ENCODE measurements around the gene PLPP7. TPM values are rescaled to one million over a fixed set of nuclear protein-coding genes. Genes with fewer than 3 reads are reported as not detected.

Gene PLPP7
- total and polyA plus RNA-seq, 4 experiments from 2014 or later: not detected

DNA sequence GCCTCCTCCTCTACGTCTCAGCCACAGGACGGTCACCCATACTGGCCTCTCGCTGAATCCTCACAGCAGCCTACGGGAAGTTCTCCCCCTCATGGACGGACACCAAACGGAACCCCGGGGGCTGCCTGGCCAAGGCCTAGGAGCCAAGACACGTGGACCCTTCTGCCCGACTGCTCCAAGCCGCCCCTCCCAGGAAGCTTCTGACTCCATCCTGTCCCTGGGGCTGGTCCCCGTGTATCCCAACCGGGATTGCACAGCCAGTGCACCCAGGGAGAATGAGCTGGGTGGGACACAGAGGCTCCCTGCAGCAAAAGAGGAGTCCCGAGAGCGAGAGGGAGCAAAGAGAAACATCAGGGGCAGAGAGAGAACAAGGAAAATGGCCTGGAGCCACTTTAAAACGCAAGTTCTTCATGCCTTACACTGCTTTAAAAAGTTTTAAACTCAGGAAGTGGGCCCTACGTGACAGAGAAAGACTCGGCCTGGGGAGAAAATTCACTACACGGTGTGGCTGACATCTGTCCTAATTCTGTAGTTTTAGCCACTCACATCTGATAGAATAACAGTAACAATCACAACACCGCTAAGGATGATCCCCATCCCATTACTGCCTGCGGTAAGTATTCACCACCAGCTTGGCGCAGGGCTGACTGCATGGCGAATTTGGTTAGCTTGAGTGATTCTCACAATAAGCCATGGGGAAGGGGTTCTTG lies 16.2 kb upstream of the PLPP7 start:
- DNase-seq: peak in 1 of 5 donors; percentile 33
- Histone ChIP-seq H3K4me3 (ENCODE audit: low read length in 2 of 2) (peak overlapping the region; percentile 91 to 100), H3K36me3 (ENCODE audit: insufficient read depth, low read length) (no peaks in the 10 kb centered on the region), H3K27me3 (ENCODE audit: insufficient read depth, low read length) (no peaks in the 10 kb centered on the region), H3K9me3 (ENCODE audit: control insufficient read depth in 1 of 2, low read length in 2 of 2) (no peaks in the 10 kb centered on the region), H3K4me1 (ENCODE audit: insufficient read depth, low read length) (peaks cover 37% of the 10 kb centered on the region), H3K27ac (ENCODE audit: low read depth, low read length) (peak overlapping the region; percentile 72)
- H3K27me3 Mint-ChIP-seq: no peaks in the 10 kb centered on the region
- ChIA-PET POLR2A (ENCODE audit: partially characterized antibody) (interaction anchor here (0.9 to 22.4 kb wide), 7 partner anchors 1 to 1077 kb away, joined by 3 to 1324 read pairs (median 6); partner anchors contain the start of gene FAM78A), CTCF (ENCODE audit: partially characterized antibody) (interaction anchor here (2.1 to 12.3 kb wide), 4 partner anchors 12 to 96 kb away, joined by 4 to 188 read pairs (median 6); no protein-coding TSS in a partner anchor)
- peak overlapping the region; percentile 96 to 100 (median 99) for H3K4me3 Mint-ChIP-seq
- peaks cover 26 to 69% (median 37%) of the 10 kb centered on the region in 4 donors for H3K4me1 Mint-ChIP-seq
- intact Hi-C loops (cut with micrococcal nuclease): loop anchor here (1.0 to 10.0 kb wide), 2 partner anchors 95 to 232 kb away; partner anchors contain the start of gene POMT1
- H3K36me3 Mint-ChIP-seq: peaks cover 28 to 60% of the 10 kb centered on the region in 2 donors
- H3K27ac Mint-ChIP-seq: peak overlapping the region; percentile 93 to 99 (median 96)
- H3K9me3 Mint-ChIP-seq: no peaks in the 10 kb centered on the region

DNA sequence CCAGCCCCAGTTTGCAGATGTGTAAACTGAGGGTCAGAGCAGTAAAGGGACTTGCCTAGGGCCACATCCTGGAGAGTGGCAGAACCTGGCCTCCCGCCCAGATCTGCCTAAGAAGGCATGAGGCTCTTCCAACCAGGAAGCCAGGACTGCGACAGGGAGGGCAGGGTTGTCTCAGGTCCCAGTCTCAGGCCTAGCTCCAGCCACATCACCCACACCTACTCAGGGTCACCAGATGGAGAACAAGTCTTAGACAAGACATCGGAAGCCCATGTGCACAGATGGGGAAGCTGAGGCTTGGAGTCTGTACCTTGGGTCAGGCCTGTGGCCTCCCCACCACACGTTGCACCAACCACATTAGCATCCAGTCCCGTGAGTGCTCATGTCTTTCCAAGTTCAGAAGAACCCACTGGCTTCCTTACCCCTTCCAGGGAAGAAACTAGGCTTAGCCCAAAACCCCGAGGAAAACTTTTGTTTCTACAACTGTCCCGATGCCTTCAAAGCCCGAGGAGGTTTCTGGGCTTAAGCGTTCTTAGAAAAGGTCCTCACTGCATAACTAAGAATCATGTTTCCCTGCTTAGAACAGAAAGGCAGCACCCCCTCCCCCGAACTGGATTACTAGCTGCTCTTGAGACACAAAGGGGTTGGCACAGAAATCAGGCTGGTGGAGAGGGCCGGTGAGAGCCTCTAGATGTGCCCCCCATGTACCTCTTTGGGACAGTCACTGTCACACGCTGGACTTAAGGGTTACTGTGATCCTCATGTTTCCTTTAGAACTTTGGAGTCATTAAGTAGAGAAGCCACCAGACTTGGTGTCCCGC lies 15.5 kb upstream of the PLPP7 start:
- Mint-ChIP-seq H3K27me3 (no peaks in the 10 kb centered on the region), H3K4me3 (peak overlapping the region; percentile 96 to 100 (median 99)), H3K9me3 (no peaks in the 10 kb centered on the region), H3K27ac (peak overlapping the region; percentile 93 to 99 (median 96)), H3K36me3 (peaks cover 28 to 56% of the 10 kb centered on the region in 2 donors), H3K4me1 (peaks cover 31 to 69% (median 41%) of the 10 kb centered on the region in 4 donors)
- intact Hi-C loops (cut with micrococcal nuclease): loop anchor here (1.0 to 10.0 kb wide), 3 partner anchors 22 to 231 kb away; partner anchors contain the start of gene POMT1
- Histone ChIP-seq H3K27ac (ENCODE audit: low read depth, low read length) (peak overlapping the region; percentile 72), H3K9me3 (ENCODE audit: control insufficient read depth in 1 of 2, low read length in 2 of 2) (no peaks in the 10 kb centered on the region), H3K4me3 (ENCODE audit: low read length in 2 of 2) (peak overlapping the region; percentile 91 to 100), H3K4me1 (ENCODE audit: insufficient read depth, low read length) (peaks cover 40% of the 10 kb centered on the region), H3K36me3 (ENCODE audit: insufficient read depth, low read length) (no peaks in the 10 kb centered on the region), H3K27me3 (ENCODE audit: insufficient read depth, low read length) (no peaks in the 10 kb centered on the region)
- no peak for DNase-seq
- CTCF ChIA-PET (ENCODE audit: partially characterized antibody): interaction anchor here (0.9 to 12.3 kb wide), 7 partner anchors 8 to 97 kb away, joined by 3 to 188 read pairs (median 5); no protein-coding TSS in a partner anchor
- POLR2A ChIA-PET (ENCODE audit: partially characterized antibody): interaction anchor here (0.7 to 17.7 kb wide), 11 partner anchors 12 to 1077 kb away, joined by 3 to 1324 read pairs (median 4); no protein-coding TSS in a partner anchor

DNA sequence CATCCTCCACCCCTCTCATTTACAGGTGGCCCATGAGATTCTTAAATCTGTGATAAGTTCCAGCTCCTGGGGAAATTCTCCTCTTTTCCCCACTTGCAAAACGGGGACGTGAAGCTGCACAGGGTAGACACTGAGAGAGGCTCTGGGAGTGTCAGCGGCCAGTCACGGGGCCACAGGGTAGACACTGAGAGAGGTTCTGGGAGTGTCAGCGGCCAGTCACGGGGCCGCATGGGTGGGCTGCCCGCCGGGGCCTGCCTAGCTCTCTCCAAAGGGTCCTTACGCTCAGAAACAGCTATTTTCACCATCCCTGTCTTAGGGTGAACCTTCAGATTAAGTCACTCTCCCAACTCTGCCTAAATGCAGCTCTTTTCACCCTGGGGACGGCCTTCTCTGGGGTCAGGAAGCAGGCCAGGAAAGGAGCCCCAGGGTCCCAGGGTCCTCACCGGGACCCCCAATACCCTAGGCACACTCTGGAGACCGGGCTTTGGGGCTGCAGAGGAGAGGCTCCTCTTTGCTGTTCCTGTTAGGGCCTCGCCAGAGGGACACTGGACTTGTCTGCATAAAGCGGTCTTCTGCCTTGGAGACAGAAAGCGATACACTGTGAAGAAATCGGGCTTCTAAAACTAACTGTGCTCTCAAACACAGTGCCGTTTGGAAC lies 14.7 kb upstream of the PLPP7 start:
- no peak for DNase-seq
- Mint-ChIP-seq H3K27me3 (no peaks in the 10 kb centered on the region), H3K9me3 (no peaks in the 10 kb centered on the region), H3K36me3 (peaks cover 28 to 56% of the 10 kb centered on the region in 2 donors), H3K27ac (peak overlapping the region; percentile 93 to 99 (median 96)), H3K4me1 (peaks cover 31 to 69% (median 41%) of the 10 kb centered on the region in 4 donors), H3K4me3 (peak overlapping the region; percentile 96 to 100 (median 99))
- intact Hi-C loops (cut with micrococcal nuclease): loop anchor here (1.0 to 10.0 kb wide), 3 partner anchors 23 to 230 kb away; partner anchors contain the start of gene POMT1
- no peaks in the 10 kb centered on the region for H3K27me3 ChIP-seq (ENCODE audit: insufficient read depth, low read length)
- no peaks in the 10 kb centered on the region for H3K9me3 ChIP-seq (ENCODE audit: control insufficient read depth in 1 of 2, low read length in 2 of 2)
- H3K36me3 ChIP-seq (ENCODE audit: insufficient read depth, low read length): no peaks in the 10 kb centered on the region
- H3K4me3 ChIP-seq (ENCODE audit: low read length in 2 of 2): peak overlapping the region; percentile 91 to 100
- H3K4me1 ChIP-seq (ENCODE audit: insufficient read depth, low read length): peaks cover 38% of the 10 kb centered on the region
- ChIA-PET POLR2A (ENCODE audit: partially characterized antibody) (interaction anchor here (0.7 to 17.7 kb wide), 10 partner anchors 13 to 393 kb away, joined by 3 to 1324 read pairs (median 4); no protein-coding TSS in a partner anchor), CTCF (ENCODE audit: partially characterized antibody) (interaction anchor here (0.8 to 12.3 kb wide), 8 partner anchors 8 to 98 kb away, joined by 3 to 188 read pairs (median 4); no protein-coding TSS in a partner anchor)
- peak overlapping the region; percentile 72 for H3K27ac ChIP-seq (ENCODE audit: low read depth, low read length)

DNA sequence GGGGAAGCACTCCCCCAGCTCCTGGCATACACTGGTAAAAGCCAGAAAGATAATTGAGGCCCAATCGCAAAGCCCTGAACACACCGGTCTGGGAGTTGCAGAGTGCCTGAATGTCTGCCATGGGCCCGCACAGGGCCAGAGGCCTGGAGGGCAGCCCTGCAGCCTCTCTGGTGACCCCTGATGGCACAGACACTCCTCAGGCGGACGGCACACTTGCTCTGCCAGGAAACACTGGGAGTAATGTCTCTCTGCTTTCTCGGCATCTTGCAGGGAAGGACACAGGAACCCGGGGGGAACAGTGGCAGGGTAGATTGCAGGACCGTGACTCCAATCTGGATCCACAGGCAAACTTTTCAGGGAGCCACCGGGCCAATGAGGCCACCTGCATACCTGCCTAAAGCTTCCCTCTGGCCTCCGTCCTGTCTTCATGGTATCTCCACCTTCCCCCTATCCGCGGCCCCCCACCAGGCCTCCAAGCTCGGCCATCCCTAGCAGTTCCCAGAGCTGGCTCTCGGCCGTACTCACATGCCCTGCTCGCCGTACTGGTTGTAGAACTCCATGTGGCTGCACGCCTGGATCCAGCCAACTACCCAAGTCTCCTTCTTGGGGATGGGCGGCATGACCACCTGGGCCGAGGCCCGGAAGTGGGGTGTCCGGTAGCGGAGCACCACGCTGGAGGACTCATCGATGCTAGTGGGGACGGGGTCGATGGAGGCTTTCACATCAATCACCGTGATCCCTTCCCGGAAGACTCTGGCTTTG lies 14.0 kb upstream of the PLPP7 start:
- peaks cover 28 to 55% of the 10 kb centered on the region in 2 donors for H3K36me3 Mint-ChIP-seq
- POLR2A ChIA-PET (ENCODE audit: partially characterized antibody): interaction anchor here (0.6 to 17.7 kb wide), 8 partner anchors 13 to 97 kb away, joined by 3 to 1324 read pairs (median 4); no protein-coding TSS in a partner anchor
- CTCF ChIA-PET (ENCODE audit: partially characterized antibody): interaction anchor here (0.8 to 12.3 kb wide), 5 partner anchors 9 to 95 kb away, joined by 3 to 188 read pairs (median 3); no protein-coding TSS in a partner anchor
- H3K9me3 Mint-ChIP-seq: no peaks in the 10 kb centered on the region
- H3K27ac Mint-ChIP-seq: peak overlapping the region; percentile 93 to 99 (median 96)
- Histone ChIP-seq H3K4me1 (ENCODE audit: insufficient read depth, low read length) (peaks cover 38% of the 10 kb centered on the region), H3K27ac (ENCODE audit: low read depth, low read length) (peak overlapping the region; percentile 72), H3K27me3 (ENCODE audit: insufficient read depth, low read length) (no peaks in the 10 kb centered on the region), H3K9me3 (ENCODE audit: control insufficient read depth in 1 of 2, low read length in 2 of 2) (no peaks in the 10 kb centered on the region), H3K4me3 (ENCODE audit: low read length in 2 of 2) (peak overlapping the region; percentile 91 to 100), H3K36me3 (ENCODE audit: insufficient read depth, low read length) (no peaks in the 10 kb centered on the region)
- DNase-seq: peak in 1 of 5 donors; percentile 31
- peaks cover 27 to 62% (median 36%) of the 10 kb centered on the region in 4 donors for H3K4me1 Mint-ChIP-seq
- H3K27me3 Mint-ChIP-seq: no peaks in the 10 kb centered on the region
- H3K4me3 Mint-ChIP-seq: peak overlapping the region; percentile 96 to 100 (median 99)
- intact Hi-C loops (cut with micrococcal nuclease): loop anchor here (5.0 to 10.0 kb wide), 2 partner anchors 62 to 229 kb away; partner anchors contain the start of gene POMT1

DNA sequence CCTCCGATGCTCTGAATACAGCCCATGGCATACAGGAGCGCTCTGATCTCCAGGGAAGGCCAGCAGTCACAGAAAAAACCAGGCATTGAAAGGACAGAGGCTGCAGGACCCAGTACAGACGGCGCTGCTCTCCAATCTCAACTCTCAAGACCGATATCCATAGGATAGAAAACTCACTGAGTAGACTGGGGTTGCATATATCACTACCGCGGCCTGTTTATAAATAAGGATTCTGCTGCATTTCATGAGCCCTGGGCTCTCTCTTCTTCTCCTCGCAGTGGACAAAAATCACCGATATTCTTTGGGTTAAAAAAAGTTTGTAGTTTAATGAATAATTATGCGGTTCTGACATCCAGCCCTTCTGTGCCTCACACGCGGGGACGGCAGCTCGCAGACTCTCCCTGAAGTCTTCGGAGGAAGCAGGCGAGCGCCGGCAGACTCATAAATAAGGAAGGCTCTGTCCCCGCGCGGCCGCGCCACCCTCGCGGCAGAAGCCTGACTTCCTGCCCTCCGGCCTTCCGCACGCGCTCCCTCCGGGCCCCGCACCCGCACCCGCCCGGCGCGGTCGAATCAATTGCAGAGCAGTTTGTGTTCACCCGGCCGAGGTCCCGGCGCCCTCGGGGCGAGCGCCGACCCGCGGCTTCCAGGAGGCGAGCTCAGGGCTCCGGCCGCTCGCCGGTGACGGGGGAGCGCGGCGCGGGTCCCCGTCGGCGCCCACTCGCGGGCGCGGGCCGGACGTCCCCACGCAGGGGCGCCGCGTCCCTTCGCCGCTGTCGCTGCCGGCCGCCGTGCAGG lies 13.2 kb upstream of the PLPP7 start, which contains the start of gene FAM78A:
Gene FAM78A (minus strand): TSS at position 417 of the 795 bp plus-strand sequence. CDS start 331 bp downstream, at position 86.
- Histone ChIP-seq H3K27ac (ENCODE audit: low read depth, low read length) (peak within 1 kb of the TSS; percentile 72), H3K4me1 (ENCODE audit: insufficient read depth, low read length) (peaks cover 30% of the 10 kb centered on the region), H3K9me3 (ENCODE audit: control insufficient read depth in 1 of 2, low read length in 2 of 2) (no peaks in the 10 kb centered on the region), H3K36me3 (ENCODE audit: insufficient read depth, low read length) (no peaks in the 10 kb centered on the region), H3K27me3 (ENCODE audit: insufficient read depth, low read length) (no peaks in the 10 kb centered on the region), H3K4me3 (ENCODE audit: low read length in 2 of 2) (peak within 1 kb of the TSS; percentile 91 to 100)
- H3K27me3 Mint-ChIP-seq: no peaks in the 10 kb centered on the region
- H3K9me3 Mint-ChIP-seq: no peaks in the 10 kb centered on the region
- peaks cover 28 to 49% of the 10 kb centered on the region in 2 donors for H3K36me3 Mint-ChIP-seq
- ChIA-PET POLR2A (ENCODE audit: partially characterized antibody) (interaction anchor here (0.6 to 17.7 kb wide), 6 partner anchors 14 to 97 kb away, joined by 4 to 1324 read pairs (median 6); no protein-coding TSS in a partner anchor), CTCF (ENCODE audit: partially characterized antibody) (interaction anchor here (1.0 to 12.3 kb wide), 4 partner anchors 10 to 98 kb away, joined by 3 to 188 read pairs (median 3); no protein-coding TSS in a partner anchor)
- peak within 1 kb of the TSS; percentile 96 to 100 (median 99) for H3K4me3 Mint-ChIP-seq
- peak in 3 of 5 donors; percentile 39 to 62 (median 43) for DNase-seq
- intact Hi-C loops (cut with micrococcal nuclease): loop anchor here (5.0 to 10.0 kb wide), 2 partner anchors 61 to 229 kb away; partner anchors contain the start of gene POMT1
- peaks cover 23 to 55% (median 29%) of the 10 kb centered on the region in 4 donors for H3K4me1 Mint-ChIP-seq
- H3K27ac Mint-ChIP-seq: peak within 1 kb of the TSS; percentile 93 to 99 (median 96)
